Measurements from ENCODE around the gene CADM2.
"Not testable (repeated sequence)": the region's sequence is repeated elsewhere in the genome, so short reads cannot be mapped to it uniquely, and the experiment has no call there.

CADM2 gene

GRCh38 chr3:85939074-85939482 lies 980.3 kb downstream of the CADM2 start:
- no peak for DNase-seq (ENCODE audit: low spot score)

- no peak for DNase-seq (ENCODE audit: low spot score)
Observed at GRCh38 chr3:85950435-85950834, 991.6 kb downstream of the CADM2 start.

GRCh38 chr3:85960793-85961192 lies 1002.0 kb downstream of the CADM2 start:
- DNase-seq (ENCODE audit: low spot score) = no peak

- no peak for DNase-seq (ENCODE audit: low spot score)
Observed at GRCh38 chr3:85977615-85978338, 1019.0 kb downstream of the CADM2 start.

- no peak for DNase-seq (ENCODE audit: low spot score)
Observed at GRCh38 chr3:85979034-85979433, 1020.2 kb downstream of the CADM2 start.

GRCh38 chr3:85989581-85989980 lies 1030.8 kb downstream of the CADM2 start:
- DNase-seq (ENCODE audit: low spot score) = not testable (repeated sequence)

GRCh38 chr3:86029590-86029989 lies 1070.8 kb downstream of the CADM2 start:
- DNase-seq (ENCODE audit: low spot score) = no peak

GRCh38 chr3:86037916-86038315 lies 1079.1 kb downstream of the CADM2 start:
- DNase-seq (ENCODE audit: low spot score) = no peak

GRCh38 chr3:86046436-86047136 lies 1087.8 kb downstream of the CADM2 start:
- no peak for DNase-seq (ENCODE audit: low spot score)

- no peak for DNase-seq (ENCODE audit: low spot score)
Observed at GRCh38 chr3:86047161-86047560, 1088.4 kb downstream of the CADM2 start.

- DNase-seq (ENCODE audit: low spot score) = no peak
Observed at GRCh38 chr3:86051058-86051457, 1092.3 kb downstream of the CADM2 start.

GRCh38 chr3:86056032-86056431 lies 1097.2 kb downstream of the CADM2 start:
- no peak for DNase-seq (ENCODE audit: low spot score)

- DNase-seq (ENCODE audit: low spot score) = no peak
Observed at GRCh38 chr3:86056962-86057361, 1098.2 kb downstream of the CADM2 start.

GRCh38 chr3:86073799-86074198 lies 1115.0 kb downstream of the CADM2 start:
- DNase-seq (ENCODE audit: low spot score) = no peak

- DNase-seq (ENCODE audit: low spot score) = no peak
Observed at GRCh38 chr3:86087160-86087871, 1128.5 kb downstream of the CADM2 start.

GRCh38 chr3:86104154-86104553 lies 1145.4 kb downstream of the CADM2 start:
- no peak for DNase-seq (ENCODE audit: low spot score)

- DNase-seq (ENCODE audit: low spot score) = no peak
Observed at GRCh38 chr3:86109434-86109833, 1150.6 kb downstream of the CADM2 start.

Measured in hematopoietic multipotent progenitor cell treated with erythropoietin and hydrocortisone succinate and interleukin-3 and kit ligand, for 15 days (in vitro differentiated cells).